GM23338 (cell line): ENCODE measurements around the gene CCPG1. TPM values are rescaled to one million over a fixed set of nuclear protein-coding genes. Genes with fewer than 3 reads are reported as not detected.

ENCODE experiments used
- ATAC-seq: fragments of 200-7000 bp; cut with Tn5 transposase; 3 replicates; pipeline ENCODE4 v1.9.1; 2020
- DNase-seq: peaks from one replicate; pipeline ENCODE4 v3.0.0-alpha.2; 2015; ENCODE audit warnings: low spot score
- H2AFZ ChIP-seq: fragments of 200-600 bp; sonication (generic); 2 replicates; pipeline ENCODE4 v1.8.0; 2016; ENCODE audit warnings: antibody characterized with exemption, mild to moderate bottlenecking, moderate library complexity
- H3F3A ChIP-seq: fragments of 200-600 bp; sonication (generic); replicated peaks from 2 replicates; pipeline ENCODE4 v1.8.0; 2017; ENCODE audit warnings: antibody characterized with exemption, mixed run types, low read depth
- H3K27ac ChIP-seq: fragments of 200-600 bp; sonication (generic); 2 replicates; pipeline ENCODE4 v1.6.1; 2016; ENCODE audit warnings: low read depth
- H3K27me3 ChIP-seq: fragments of 200-600 bp; sonication (generic); 2 replicates; pipeline ENCODE4 v1.8.0; 2016; ENCODE audit warnings: mild to moderate bottlenecking, mixed run types, moderate library complexity; ENCODE audit not compliant: insufficient read depth
- H3K36me3 ChIP-seq: fragments of 200-600 bp; sonication (generic); 2 replicates; pipeline ENCODE4 v1.8.0; 2016; ENCODE audit warnings: mild to moderate bottlenecking; ENCODE audit not compliant: insufficient read depth
- H3K4me1 ChIP-seq: fragments of 200-600 bp; sonication (generic); 2 replicates; pipeline ENCODE4 v1.8.0; 2016; ENCODE audit warnings: mild to moderate bottlenecking, moderate library complexity; ENCODE audit not compliant: insufficient read depth
- H3K4me2 ChIP-seq: fragments of 200-600 bp; sonication (generic); 2 replicates; pipeline ENCODE4 v1.7.1; 2017; ENCODE audit warnings: mixed run types
- H3K4me3 ChIP-seq: fragments of 200-600 bp; sonication (generic); 2 replicates; pipeline ENCODE4 v1.6.1; 2016; ENCODE audit warnings: mixed run types
- H3K79me2 ChIP-seq: fragments of 200-600 bp; sonication (generic); replicated peaks from 2 replicates; pipeline ENCODE4 v1.8.0; 2017; ENCODE audit warnings: mild to moderate bottlenecking; ENCODE audit not compliant: insufficient read depth
- H3K9me2 ChIP-seq: fragments of 200-600 bp; sonication (generic); 2 replicates; pipeline ENCODE4 v1.8.0; 2017; ENCODE audit not compliant: insufficient read depth
- H4K20me1 ChIP-seq: fragments of 200-600 bp; sonication (generic); replicated peaks from 2 replicates; pipeline ENCODE4 v1.8.0; 2017; ENCODE audit warnings: mild to moderate bottlenecking; ENCODE audit not compliant: insufficient read depth
- H3K27ac Mint-ChIP-seq: 2 replicates; pipeline ENCODE4 v1.8.0; 2020; ENCODE audit warnings: inconsistent platforms, mild to moderate bottlenecking, moderate library complexity, mixed read lengths
- H3K27me3 Mint-ChIP-seq: 3 replicates; pipeline ENCODE4 v1.8.0; 2022; ENCODE audit warnings: low read depth, mild to moderate bottlenecking, moderate library complexity, mixed read lengths, inconsistent platforms; ENCODE audit not compliant: insufficient read depth, poor library complexity
- H3K36me3 Mint-ChIP-seq: 3 replicates; pipeline ENCODE4 v1.8.0; 2021; ENCODE audit warnings: low read depth, mild to moderate bottlenecking, inconsistent platforms, moderate library complexity, mixed read lengths
- H3K4me1 Mint-ChIP-seq: 3 replicates; pipeline ENCODE4 v1.8.0; 2020; ENCODE audit warnings: mild to moderate bottlenecking, inconsistent platforms, mixed read lengths
- H3K4me3 Mint-ChIP-seq: 3 replicates; pipeline ENCODE4 v1.8.0; 2021; ENCODE audit warnings: moderate library complexity, mild to moderate bottlenecking, inconsistent platforms, mixed read lengths
- H3K9me3 Mint-ChIP-seq: 3 replicates; pipeline ENCODE4 v1.8.0; 2020; ENCODE audit warnings: moderate library complexity, mild to moderate bottlenecking, inconsistent platforms, mixed read lengths
- CREB1 ChIP-seq: fragments of 250-450 bp; sonication (Bioruptor Pico); IDR thresholded peaks from 2 replicates; pipeline ENCODE4 v1.5.0; 2020; ENCODE audit warnings: low read depth, mild to moderate bottlenecking, moderate library complexity
- ETS1 ChIP-seq: IDR thresholded peaks from 2 replicates; pipeline ENCODE4 v1.6.1; 2016; ENCODE audit warnings: antibody characterized with exemption
- EZH2 ChIP-seq: fragments of 200-600 bp; sonication (generic); IDR thresholded peaks from one replicate; pipeline ENCODE4 v1.8.0; 2017; ENCODE audit warnings: antibody characterized with exemption, mild to moderate bottlenecking, low read depth; ENCODE audit not compliant: unreplicated experiment
- EZH2phosphoT487 ChIP-seq: fragments of 200-600 bp; sonication (generic); IDR thresholded peaks from one replicate; pipeline ENCODE4 v1.8.1; 2018; ENCODE audit warnings: antibody characterized with exemption; ENCODE audit not compliant: unreplicated experiment
- JUNB ChIP-seq: IDR thresholded peaks from one replicate; pipeline ENCODE4 v1.6.1; 2016; ENCODE audit warnings: antibody characterized with exemption; ENCODE audit not compliant: unreplicated experiment
- NANOG ChIP-seq: IDR thresholded peaks from 2 replicates; pipeline ENCODE4 v1.6.1; 2016; ENCODE audit warnings: antibody characterized with exemption, borderline replicate concordance
- POLR2AphosphoS5 ChIP-seq: IDR thresholded peaks from 2 replicates; pipeline ENCODE4 v1.6.1; 2016; ENCODE audit warnings: antibody characterized with exemption, low read depth
- STAT1 ChIP-seq: IDR thresholded peaks from one replicate; pipeline ENCODE4 v1.6.1; 2016; ENCODE audit warnings: antibody characterized with exemption; ENCODE audit not compliant: unreplicated experiment
- ZNF114 ChIP-seq: fragments of 250-450 bp; sonication (Bioruptor Pico); IDR thresholded peaks from 2 replicates; pipeline ENCODE4 v1.5.0; 2020; ENCODE audit warnings: mild to moderate bottlenecking, moderate library complexity
- ZNF331 ChIP-seq: fragments of 250-450 bp; sonication (Bioruptor Pico); IDR thresholded peaks from 2 replicates; pipeline ENCODE4 v1.5.0; 2020; ENCODE audit warnings: low read depth, mild to moderate bottlenecking, moderate library complexity
- ZNF462 ChIP-seq: fragments of 250-450 bp; sonication (Bioruptor Pico); IDR thresholded peaks from 2 replicates; pipeline ENCODE4 v1.5.0; 2020; ENCODE audit warnings: mild to moderate bottlenecking, moderate library complexity
- polyA plus RNA-seq: library from polyadenylated mRNA; unstranded; fragments of >200 nt; fragmentation: Nextera tagmentation; extraction: Ambion mirVana; gene quantifications from 2 replicates; pipeline ENCODE4 v1.2.1, GENCODE V29; 2016
- total RNA-seq: library from RNA; depleted of rRNA; stranded (reverse); fragments of >200 nt; shearing (Covaris generic); gene quantifications from 2 replicates; pipeline ENCODE4 v1.2.3, GENCODE V29; 2014
- TF ChIP-seq, protein P1 (sequence below): IDR thresholded peaks from one replicate; pipeline ENCODE4 v1.6.1; 2018; ENCODE audit warnings: antibody characterized with exemption; ENCODE audit not compliant: unreplicated experiment
- TF ChIP-seq, protein P2 (sequence below), 2 experiments: fragments of 200-600 bp in 1 of 2; sonication (generic) in 1 of 2; conservative IDR thresholded peaks; 2 replicates each; pipeline versions ENCODE4 v1.5.1 to v1.6.1; 2016 to 2017; ENCODE audit warnings: antibody characterized with exemption in 2 of 2, low read depth in 2 of 2, mild to moderate bottlenecking in 2 of 2, moderate library complexity in 1 of 2

The CCPG1 gene
- total and polyA plus RNA-seq, 2 experiments from 2014 or later: 7.7 to 11.1 TPM

GRCh38 chr15:55343168-55343567 lies 65.0 kb downstream of the CCPG1 start:
- H3K9me2 ChIP-seq: peaks cover 2% of the 10 kb centered on the region; the same call in 1 of the 2 replicates
- H3F3A ChIP-seq: no peaks in the 10 kb centered on the region
- TF ChIP-seq, protein P1, sequence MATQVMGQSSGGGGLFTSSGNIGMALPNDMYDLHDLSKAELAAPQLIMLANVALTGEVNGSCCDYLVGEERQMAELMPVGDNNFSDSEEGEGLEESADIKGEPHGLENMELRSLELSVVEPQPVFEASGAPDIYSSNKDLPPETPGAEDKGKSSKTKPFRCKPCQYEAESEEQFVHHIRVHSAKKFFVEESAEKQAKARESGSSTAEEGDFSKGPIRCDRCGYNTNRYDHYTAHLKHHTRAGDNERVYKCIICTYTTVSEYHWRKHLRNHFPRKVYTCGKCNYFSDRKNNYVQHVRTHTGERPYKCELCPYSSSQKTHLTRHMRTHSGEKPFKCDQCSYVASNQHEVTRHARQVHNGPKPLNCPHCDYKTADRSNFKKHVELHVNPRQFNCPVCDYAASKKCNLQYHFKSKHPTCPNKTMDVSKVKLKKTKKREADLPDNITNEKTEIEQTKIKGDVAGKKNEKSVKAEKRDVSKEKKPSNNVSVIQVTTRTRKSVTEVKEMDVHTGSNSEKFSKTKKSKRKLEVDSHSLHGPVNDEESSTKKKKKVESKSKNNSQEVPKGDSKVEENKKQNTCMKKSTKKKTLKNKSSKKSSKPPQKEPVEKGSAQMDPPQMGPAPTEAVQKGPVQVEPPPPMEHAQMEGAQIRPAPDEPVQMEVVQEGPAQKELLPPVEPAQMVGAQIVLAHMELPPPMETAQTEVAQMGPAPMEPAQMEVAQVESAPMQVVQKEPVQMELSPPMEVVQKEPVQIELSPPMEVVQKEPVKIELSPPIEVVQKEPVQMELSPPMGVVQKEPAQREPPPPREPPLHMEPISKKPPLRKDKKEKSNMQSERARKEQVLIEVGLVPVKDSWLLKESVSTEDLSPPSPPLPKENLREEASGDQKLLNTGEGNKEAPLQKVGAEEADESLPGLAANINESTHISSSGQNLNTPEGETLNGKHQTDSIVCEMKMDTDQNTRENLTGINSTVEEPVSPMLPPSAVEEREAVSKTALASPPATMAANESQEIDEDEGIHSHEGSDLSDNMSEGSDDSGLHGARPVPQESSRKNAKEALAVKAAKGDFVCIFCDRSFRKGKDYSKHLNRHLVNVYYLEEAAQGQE: no peak
- TF ChIP-seq ZNF114 (CRISPR knock-in tag) (no peak), EZH2 (no peak), JUNB (no peak), CREB1 (CRISPR knock-in tag) (no peak), POLR2AphosphoS5 (no peak), ETS1 (no peak), NANOG (no peak), ZNF331 (no peak), STAT1 (no peak), EZH2phosphoT487 (no peak), ZNF462 (no peak)
- TF ChIP-seq, protein P2, sequence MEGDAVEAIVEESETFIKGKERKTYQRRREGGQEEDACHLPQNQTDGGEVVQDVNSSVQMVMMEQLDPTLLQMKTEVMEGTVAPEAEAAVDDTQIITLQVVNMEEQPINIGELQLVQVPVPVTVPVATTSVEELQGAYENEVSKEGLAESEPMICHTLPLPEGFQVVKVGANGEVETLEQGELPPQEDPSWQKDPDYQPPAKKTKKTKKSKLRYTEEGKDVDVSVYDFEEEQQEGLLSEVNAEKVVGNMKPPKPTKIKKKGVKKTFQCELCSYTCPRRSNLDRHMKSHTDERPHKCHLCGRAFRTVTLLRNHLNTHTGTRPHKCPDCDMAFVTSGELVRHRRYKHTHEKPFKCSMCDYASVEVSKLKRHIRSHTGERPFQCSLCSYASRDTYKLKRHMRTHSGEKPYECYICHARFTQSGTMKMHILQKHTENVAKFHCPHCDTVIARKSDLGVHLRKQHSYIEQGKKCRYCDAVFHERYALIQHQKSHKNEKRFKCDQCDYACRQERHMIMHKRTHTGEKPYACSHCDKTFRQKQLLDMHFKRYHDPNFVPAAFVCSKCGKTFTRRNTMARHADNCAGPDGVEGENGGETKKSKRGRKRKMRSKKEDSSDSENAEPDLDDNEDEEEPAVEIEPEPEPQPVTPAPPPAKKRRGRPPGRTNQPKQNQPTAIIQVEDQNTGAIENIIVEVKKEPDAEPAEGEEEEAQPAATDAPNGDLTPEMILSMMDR (conservative IDR thresholded peaks at IDR 0.05; ENCODE audit: low read depth in 2 of 2): no peak
- Mint-ChIP-seq H3K4me1 (peaks cover 19% of the 10 kb centered on the region), H3K27ac (no peak overlapping the region), H3K4me3 (no peak overlapping the region), H3K36me3 (no peaks in the 10 kb centered on the region), H3K27me3 (peaks cover 7% of the 10 kb centered on the region), H3K9me3 (no peaks in the 10 kb centered on the region)
- peaks cover 13% of the 10 kb centered on the region for H3K4me1 ChIP-seq
- DNase-seq (no peak), ATAC-seq (no peak)
- H3K4me3 ChIP-seq: no peak overlapping the region
- H3K79me2 ChIP-seq: no peaks in the 10 kb centered on the region
- H4K20me1 ChIP-seq: no peaks in the 10 kb centered on the region
- H3K27ac ChIP-seq: no peak overlapping the region
- no peaks in the 10 kb centered on the region for H3K36me3 ChIP-seq
- H2AFZ ChIP-seq: no peak overlapping the region
- no peak overlapping the region for H3K4me2 ChIP-seq
- no peaks in the 10 kb centered on the region for H3K27me3 ChIP-seq
